Measurements from ENCODE around the gene UBE2I. TPM values are rescaled to one million over a fixed set of nuclear protein-coding genes. Genes with fewer than 3 reads are reported as not detected.

Gene UBE2I
- total RNA-seq, 1 experiment from 2014 or later: 198 TPM

DNA sequence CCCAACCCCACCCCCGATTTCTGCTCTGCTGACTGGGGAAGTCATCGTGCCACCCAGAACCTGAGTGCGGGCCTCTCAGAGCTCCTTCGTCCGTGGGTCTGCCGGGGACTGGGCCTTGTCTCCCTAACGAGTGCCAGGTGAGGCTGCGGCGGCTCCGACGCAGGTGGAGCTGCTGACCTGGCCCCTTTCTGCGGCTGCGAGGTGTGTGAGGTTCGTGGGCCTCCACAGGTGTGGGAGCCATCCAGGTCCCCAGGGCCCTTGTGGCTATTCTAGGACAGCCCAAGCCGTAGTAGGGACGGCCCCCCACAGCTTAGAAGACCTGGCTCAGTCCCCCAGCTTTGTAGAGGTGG lies 3.0 kb downstream of the UBE2I start:
- TF ChIP-seq, protein P1, sequence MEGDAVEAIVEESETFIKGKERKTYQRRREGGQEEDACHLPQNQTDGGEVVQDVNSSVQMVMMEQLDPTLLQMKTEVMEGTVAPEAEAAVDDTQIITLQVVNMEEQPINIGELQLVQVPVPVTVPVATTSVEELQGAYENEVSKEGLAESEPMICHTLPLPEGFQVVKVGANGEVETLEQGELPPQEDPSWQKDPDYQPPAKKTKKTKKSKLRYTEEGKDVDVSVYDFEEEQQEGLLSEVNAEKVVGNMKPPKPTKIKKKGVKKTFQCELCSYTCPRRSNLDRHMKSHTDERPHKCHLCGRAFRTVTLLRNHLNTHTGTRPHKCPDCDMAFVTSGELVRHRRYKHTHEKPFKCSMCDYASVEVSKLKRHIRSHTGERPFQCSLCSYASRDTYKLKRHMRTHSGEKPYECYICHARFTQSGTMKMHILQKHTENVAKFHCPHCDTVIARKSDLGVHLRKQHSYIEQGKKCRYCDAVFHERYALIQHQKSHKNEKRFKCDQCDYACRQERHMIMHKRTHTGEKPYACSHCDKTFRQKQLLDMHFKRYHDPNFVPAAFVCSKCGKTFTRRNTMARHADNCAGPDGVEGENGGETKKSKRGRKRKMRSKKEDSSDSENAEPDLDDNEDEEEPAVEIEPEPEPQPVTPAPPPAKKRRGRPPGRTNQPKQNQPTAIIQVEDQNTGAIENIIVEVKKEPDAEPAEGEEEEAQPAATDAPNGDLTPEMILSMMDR (IDR thresholded peaks at IDR 0.05): no peak
- no peak for TF ChIP-seq TCF7L2 (IDR thresholded peaks at IDR 0.05; ENCODE audit: low read depth, low read length)
- no peak for TF ChIP-seq SIN3A (IDR thresholded peaks at IDR 0.05; ENCODE audit: borderline replicate concordance, insufficient read depth, low read depth, low read length)
- TF ChIP-seq POLR2AphosphoS5 (IDR thresholded peaks at IDR 0.05; ENCODE audit: low read depth, low read length): no peak
- TF ChIP-seq, protein P2, sequence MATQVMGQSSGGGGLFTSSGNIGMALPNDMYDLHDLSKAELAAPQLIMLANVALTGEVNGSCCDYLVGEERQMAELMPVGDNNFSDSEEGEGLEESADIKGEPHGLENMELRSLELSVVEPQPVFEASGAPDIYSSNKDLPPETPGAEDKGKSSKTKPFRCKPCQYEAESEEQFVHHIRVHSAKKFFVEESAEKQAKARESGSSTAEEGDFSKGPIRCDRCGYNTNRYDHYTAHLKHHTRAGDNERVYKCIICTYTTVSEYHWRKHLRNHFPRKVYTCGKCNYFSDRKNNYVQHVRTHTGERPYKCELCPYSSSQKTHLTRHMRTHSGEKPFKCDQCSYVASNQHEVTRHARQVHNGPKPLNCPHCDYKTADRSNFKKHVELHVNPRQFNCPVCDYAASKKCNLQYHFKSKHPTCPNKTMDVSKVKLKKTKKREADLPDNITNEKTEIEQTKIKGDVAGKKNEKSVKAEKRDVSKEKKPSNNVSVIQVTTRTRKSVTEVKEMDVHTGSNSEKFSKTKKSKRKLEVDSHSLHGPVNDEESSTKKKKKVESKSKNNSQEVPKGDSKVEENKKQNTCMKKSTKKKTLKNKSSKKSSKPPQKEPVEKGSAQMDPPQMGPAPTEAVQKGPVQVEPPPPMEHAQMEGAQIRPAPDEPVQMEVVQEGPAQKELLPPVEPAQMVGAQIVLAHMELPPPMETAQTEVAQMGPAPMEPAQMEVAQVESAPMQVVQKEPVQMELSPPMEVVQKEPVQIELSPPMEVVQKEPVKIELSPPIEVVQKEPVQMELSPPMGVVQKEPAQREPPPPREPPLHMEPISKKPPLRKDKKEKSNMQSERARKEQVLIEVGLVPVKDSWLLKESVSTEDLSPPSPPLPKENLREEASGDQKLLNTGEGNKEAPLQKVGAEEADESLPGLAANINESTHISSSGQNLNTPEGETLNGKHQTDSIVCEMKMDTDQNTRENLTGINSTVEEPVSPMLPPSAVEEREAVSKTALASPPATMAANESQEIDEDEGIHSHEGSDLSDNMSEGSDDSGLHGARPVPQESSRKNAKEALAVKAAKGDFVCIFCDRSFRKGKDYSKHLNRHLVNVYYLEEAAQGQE (IDR thresholded peaks at IDR 0.05; ENCODE audit: insufficient read depth in 1 of 2, low read depth in 2 of 2, low read length in 1 of 2): no peak
- H3K27me3 ChIP-seq (ENCODE audit: control insufficient read depth, insufficient read depth, low read length): no peaks in the 10 kb centered on the region
- H3K36me3 ChIP-seq (ENCODE audit: control insufficient read depth, insufficient read depth, low read length): peaks cover 18% of the 10 kb centered on the region
- no peaks in the 10 kb centered on the region for H3K9me3 ChIP-seq (ENCODE audit: control insufficient read depth, insufficient read depth, low read depth, low read length)
- ChIA-PET CTCF (no interaction called here), POLR2A (no interaction called here)
- intact Hi-C loops (cut with micrococcal nuclease; ENCODE audit: unreplicated experiment) (no loop called here), in situ Hi-C loops (cut with HindIII; ENCODE audit: low pct_unique_long_range_greater_than_20kb, low sequenced_read_pairs) (no loop called here)
- H3K4me3 ChIP-seq (ENCODE audit: low read depth in 2 of 2, low read length in 2 of 2): no peak overlapping the region; a peak in 1 of 4 replicates
- peaks cover 10% of the 10 kb centered on the region for H3K4me1 ChIP-seq (ENCODE audit: control insufficient read depth, insufficient read depth, low read length)
- DNase-seq (ENCODE audit: low read depth, low spot score) (no peak), ATAC-seq (no peak)
- no peak overlapping the region for H3K27ac ChIP-seq (ENCODE audit: low read length)
- BruUV-seq (replicated peaks): no TSS peak

DNA sequence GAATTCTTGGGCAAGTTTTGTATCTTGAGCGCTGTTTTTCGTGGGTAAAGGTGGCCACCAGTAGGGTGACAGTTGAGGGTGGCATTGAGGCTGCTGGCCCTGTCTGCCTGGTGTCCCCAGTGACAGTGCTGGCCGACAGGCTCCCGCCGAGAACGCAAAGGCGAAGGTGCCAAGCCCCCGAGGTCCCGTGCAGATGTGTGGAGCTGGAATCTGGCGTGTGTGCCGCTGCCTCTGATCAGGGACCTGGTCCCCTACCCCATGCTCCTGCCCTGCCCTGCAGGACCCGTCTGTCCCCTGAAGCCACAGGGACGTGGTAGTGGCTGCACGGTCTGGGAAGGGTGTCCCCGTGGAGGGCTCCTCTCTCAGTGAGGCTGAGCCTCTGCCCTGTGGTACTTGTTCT lies 3.5 kb downstream of the UBE2I start:
- Histone ChIP-seq H3K4me3 (ENCODE audit: low read depth in 2 of 2, low read length in 2 of 2) (no peak overlapping the region), H3K4me1 (ENCODE audit: control insufficient read depth, insufficient read depth, low read length) (peaks cover 10% of the 10 kb centered on the region), H3K27ac (ENCODE audit: low read length) (no peak overlapping the region), H3K36me3 (ENCODE audit: control insufficient read depth, insufficient read depth, low read length) (peaks cover 23% of the 10 kb centered on the region), H3K27me3 (ENCODE audit: control insufficient read depth, insufficient read depth, low read length) (no peaks in the 10 kb centered on the region), H3K9me3 (ENCODE audit: control insufficient read depth, insufficient read depth, low read depth, low read length) (no peaks in the 10 kb centered on the region)
- in situ Hi-C loops (cut with HindIII; ENCODE audit: low pct_unique_long_range_greater_than_20kb, low sequenced_read_pairs) (no loop called here), intact Hi-C loops (cut with micrococcal nuclease; ENCODE audit: unreplicated experiment) (no loop called here)
- DNase-seq (ENCODE audit: low read depth, low spot score) (no peak), ATAC-seq (no peak)
- TSS peak; percentile 14 for BruUV-seq (replicated peaks)
- CTCF ChIA-PET: interaction anchor here (0.6 kb wide), 1 partner anchor 353 kb away, joined by 6 read pairs; no protein-coding TSS in a partner anchor
- TF ChIP-seq, protein P2 (IDR thresholded peaks at IDR 0.05; ENCODE audit: insufficient read depth in 1 of 2, low read depth in 2 of 2, low read length in 1 of 2): no peak
- TF ChIP-seq SIN3A (IDR thresholded peaks at IDR 0.05; ENCODE audit: borderline replicate concordance, insufficient read depth, low read depth, low read length) (no peak), TCF7L2 (IDR thresholded peaks at IDR 0.05; ENCODE audit: low read depth, low read length) (no peak), POLR2AphosphoS5 (IDR thresholded peaks at IDR 0.05; ENCODE audit: low read depth, low read length) (no peak)
- TF ChIP-seq, protein P1 (IDR thresholded peaks at IDR 0.05): no peak
- POLR2A ChIA-PET: no interaction called here
